Measurements from ENCODE around the gene CSNK1G3.

Gene CSNK1G3

GRCh38 chr5:123651234-123651633 lies 139.3 kb downstream of the CSNK1G3 start:
- Histone ChIP-seq H3K9ac (ENCODE audit: low read length) (no peak overlapping the region), H3K4me2 (ENCODE audit: low read length) (no peak overlapping the region), H2AFZ (ENCODE audit: low read length) (no peak overlapping the region), H3K4me1 (ENCODE audit: insufficient read depth, low read length, severe bottlenecking) (no peaks in the 10 kb centered on the region), H3K36me3 (ENCODE audit: insufficient read depth, low read length) (no peaks in the 10 kb centered on the region), H3K27me3 (ENCODE audit: insufficient read depth, low read length) (no peaks in the 10 kb centered on the region), H3K4me3 (ENCODE audit: low read depth, low read length, poor library complexity, severe bottlenecking) (no peak overlapping the region), H3K9me2 (ENCODE audit: low read depth, low read length) (no peaks in the 10 kb centered on the region), H3K79me2 (ENCODE audit: insufficient read depth, low read length) (no peaks in the 10 kb centered on the region), H3K9me3 (ENCODE audit: low read length) (no peaks in the 10 kb centered on the region), H4K20me1 (ENCODE audit: insufficient read depth, low read length) (no peaks in the 10 kb centered on the region), H3F3A (ENCODE audit: insufficient read depth, low read length) (no peaks in the 10 kb centered on the region), H3K27ac (ENCODE audit: low read depth, low read length, poor library complexity, severe bottlenecking) (no peak overlapping the region)
- no peak for TF ChIP-seq EZH2 (IDR thresholded peaks at IDR 0.05; ENCODE audit: borderline replicate concordance, low read length)
- no peak for TF ChIP-seq CTCF (IDR thresholded peaks at IDR 0.05; ENCODE audit: low read length)

- no peaks in the 10 kb centered on the region for H3K27me3 ChIP-seq (ENCODE audit: insufficient read depth, low read length)
- no peaks in the 10 kb centered on the region for H3K9me3 ChIP-seq (ENCODE audit: low read length)
- H3K9me2 ChIP-seq (ENCODE audit: low read depth, low read length), result no peaks in the 10 kb centered on the region
- H4K20me1 ChIP-seq (ENCODE audit: insufficient read depth, low read length), result no peaks in the 10 kb centered on the region
- no peak overlapping the region for H3K27ac ChIP-seq (ENCODE audit: low read depth, low read length, poor library complexity, severe bottlenecking)
- no peaks in the 10 kb centered on the region for H3K36me3 ChIP-seq (ENCODE audit: insufficient read depth, low read length)
- H3K9ac ChIP-seq (ENCODE audit: low read length), result no peak overlapping the region
- no peak for TF ChIP-seq CTCF (IDR thresholded peaks at IDR 0.05; ENCODE audit: low read length)
- TF ChIP-seq EZH2 (IDR thresholded peaks at IDR 0.05; ENCODE audit: borderline replicate concordance, low read length), result no peak
- peak overlapping the region; percentile 37; the same call in 1 of the 2 replicates for H3K4me2 ChIP-seq (ENCODE audit: low read length)
- H3F3A ChIP-seq (ENCODE audit: insufficient read depth, low read length), result no peaks in the 10 kb centered on the region
- H2AFZ ChIP-seq (ENCODE audit: low read length), result peak overlapping the region; percentile 71; the same call in 1 of the 2 replicates
- H3K4me1 ChIP-seq (ENCODE audit: insufficient read depth, low read length, severe bottlenecking), result peaks cover 12% of the 10 kb centered on the region
- no peak overlapping the region for H3K4me3 ChIP-seq (ENCODE audit: low read depth, low read length, poor library complexity, severe bottlenecking)
- H3K79me2 ChIP-seq (ENCODE audit: insufficient read depth, low read length), result no peaks in the 10 kb centered on the region
Measured at GRCh38 chr5:123659011-123659410, 147.0 kb downstream of the CSNK1G3 start.

GRCh38 chr5:123659495-123659894 lies 147.5 kb downstream of the CSNK1G3 start:
- Histone ChIP-seq H4K20me1 (ENCODE audit: insufficient read depth, low read length) (no peaks in the 10 kb centered on the region), H2AFZ (ENCODE audit: low read length) (peak overlapping the region; percentile 71; the same call in 1 of the 2 replicates), H3K79me2 (ENCODE audit: insufficient read depth, low read length) (no peaks in the 10 kb centered on the region)

More at GRCh38 chr5:123659495-123659894, 147.5 kb downstream of the CSNK1G3 start:
- TF ChIP-seq CTCF (IDR thresholded peaks at IDR 0.05; ENCODE audit: low read length) (no peak), EZH2 (IDR thresholded peaks at IDR 0.05; ENCODE audit: borderline replicate concordance, low read length) (no peak)
- Histone ChIP-seq H3K9me2 (ENCODE audit: low read depth, low read length) (no peaks in the 10 kb centered on the region), H3K9me3 (ENCODE audit: low read length) (no peaks in the 10 kb centered on the region), H3K4me2 (ENCODE audit: low read length) (peak overlapping the region; percentile 37; the same call in 1 of the 2 replicates), H3K9ac (ENCODE audit: low read length) (no peak overlapping the region), H3K36me3 (ENCODE audit: insufficient read depth, low read length) (no peaks in the 10 kb centered on the region), H3K27me3 (ENCODE audit: insufficient read depth, low read length) (no peaks in the 10 kb centered on the region), H3K4me3 (ENCODE audit: low read depth, low read length, poor library complexity, severe bottlenecking) (no peak overlapping the region), H3K27ac (ENCODE audit: low read depth, low read length, poor library complexity, severe bottlenecking) (peak overlapping the region; percentile 18), H3F3A (ENCODE audit: insufficient read depth, low read length) (no peaks in the 10 kb centered on the region), H3K4me1 (ENCODE audit: insufficient read depth, low read length, severe bottlenecking) (peaks cover 12% of the 10 kb centered on the region)
